Activated B cell treated with CpG ODN at 0.5 μM for 24 hours (primary cell): ENCODE measurements around the gene RBM26. TPM values are rescaled to one million over a fixed set of nuclear protein-coding genes. Genes with fewer than 3 reads are reported as not detected.
A peak's percentile ranks its signal among the peaks of the same experiment; 100 is the strongest.

ENCODE experiments used
- ATAC-seq: fragments of 200-7000 bp; cut with Tn5 transposase; one replicate; pipeline ENCODE4 v1.10.0; 2021; ENCODE audit warnings: low read depth, mild to moderate bottlenecking, moderate library complexity
- CTCF ChIA-PET: fragments of 350-600 bp; sonication (Branson Sonifier 250); formaldehyde crosslinking; loops from one replicate; lab custom pipeline; 2021; ENCODE audit warnings: antibody characterized with exemption; lab: Charles Lee
- POLR2A ChIA-PET: fragments of 350-600 bp; sonication (Branson Sonifier 250); formaldehyde crosslinking; loops from one replicate; lab custom pipeline; 2021; ENCODE audit warnings: antibody characterized with exemption; lab: Charles Lee
- DNase-seq: peaks from one replicate; pipeline ENCODE4 v3.0.0; 2022
- H3K27ac Mint-ChIP-seq: one replicate; pipeline ENCODE4 v1.8.0; 2020; ENCODE audit warnings: mixed read lengths
- H3K27me3 Mint-ChIP-seq: one replicate; pipeline ENCODE4 v1.8.0; 2021; ENCODE audit warnings: mixed read lengths
- H3K36me3 Mint-ChIP-seq: one replicate; pipeline ENCODE4 v1.8.0; 2021; ENCODE audit warnings: low read depth, mixed read lengths
- H3K4me1 Mint-ChIP-seq: one replicate; pipeline ENCODE4 v1.8.0; 2021; ENCODE audit warnings: mixed read lengths
- H3K4me3 Mint-ChIP-seq: one replicate; pipeline ENCODE4 v1.8.0; 2020; ENCODE audit warnings: mild to moderate bottlenecking, mixed read lengths
- H3K9me3 Mint-ChIP-seq: one replicate; pipeline ENCODE4 v1.8.0; 2020; ENCODE audit warnings: mixed read lengths
- intact Hi-C: fragments of 100-400 bp; cut with micrococcal nuclease; formaldehyde crosslinking; loops from one replicate; pipeline ENCODE4 v1.15.1; 2024
- total RNA-seq: library from RNA; stranded (reverse); gene quantifications from 2 replicates; pipeline ENCODE4 v1.2.3, GENCODE V29; 2022
- TF ChIP-seq, protein P1 (sequence below): fragments of 200-600 bp; IDR thresholded peaks from one replicate; pipeline ENCODE4 v1.8.0; 2022; ENCODE audit warnings: antibody characterized with exemption, mild to moderate bottlenecking

The RBM26 gene
- total RNA-seq, 1 donor from 2014 or later, result 92.9 TPM

- ATAC-seq, result no peak
- ChIA-PET POLR2A (interaction anchor here (1.0 to 2.5 kb wide), 7 partner anchors 9 to 76 kb away, joined by 4 to 29 read pairs (median 8); partner anchors contain the start of gene NDFIP2), CTCF (interaction anchor here (0.8 to 2.5 kb wide), 2 partner anchors 11 to 13 kb away, joined by 3 to 7 read pairs; no protein-coding TSS in a partner anchor)
- TF ChIP-seq, protein P1, sequence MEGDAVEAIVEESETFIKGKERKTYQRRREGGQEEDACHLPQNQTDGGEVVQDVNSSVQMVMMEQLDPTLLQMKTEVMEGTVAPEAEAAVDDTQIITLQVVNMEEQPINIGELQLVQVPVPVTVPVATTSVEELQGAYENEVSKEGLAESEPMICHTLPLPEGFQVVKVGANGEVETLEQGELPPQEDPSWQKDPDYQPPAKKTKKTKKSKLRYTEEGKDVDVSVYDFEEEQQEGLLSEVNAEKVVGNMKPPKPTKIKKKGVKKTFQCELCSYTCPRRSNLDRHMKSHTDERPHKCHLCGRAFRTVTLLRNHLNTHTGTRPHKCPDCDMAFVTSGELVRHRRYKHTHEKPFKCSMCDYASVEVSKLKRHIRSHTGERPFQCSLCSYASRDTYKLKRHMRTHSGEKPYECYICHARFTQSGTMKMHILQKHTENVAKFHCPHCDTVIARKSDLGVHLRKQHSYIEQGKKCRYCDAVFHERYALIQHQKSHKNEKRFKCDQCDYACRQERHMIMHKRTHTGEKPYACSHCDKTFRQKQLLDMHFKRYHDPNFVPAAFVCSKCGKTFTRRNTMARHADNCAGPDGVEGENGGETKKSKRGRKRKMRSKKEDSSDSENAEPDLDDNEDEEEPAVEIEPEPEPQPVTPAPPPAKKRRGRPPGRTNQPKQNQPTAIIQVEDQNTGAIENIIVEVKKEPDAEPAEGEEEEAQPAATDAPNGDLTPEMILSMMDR, result no peak
- Mint-ChIP-seq H3K27ac (no peak overlapping the region), H3K27me3 (no peaks in the 10 kb centered on the region), H3K4me3 (no peak overlapping the region), H3K36me3 (peaks cover 21% of the 10 kb centered on the region), H3K4me1 (peaks cover 15% of the 10 kb centered on the region), H3K9me3 (no peaks in the 10 kb centered on the region)
- intact Hi-C loops, result loop anchor here (1.0 to 10.0 kb wide), 5 partner anchors 14 to 1900 kb away; partner anchors contain the start of gene SLAIN1
- no peak for DNase-seq
Observed at GRCh38 chr13:79404985-79405384, 1.1 kb downstream of the RBM26 start.

GRCh38 chr13:79404361-79404760, 1.7 kb downstream of the RBM26 start:
- H3K9me3 Mint-ChIP-seq, result no peaks in the 10 kb centered on the region
- TF ChIP-seq, protein P1, result no peak
- peaks cover 15% of the 10 kb centered on the region for H3K4me1 Mint-ChIP-seq
- intact Hi-C loops, result loop anchor here (2.0 to 10.0 kb wide), 2 partner anchors 14 to 1900 kb away; no protein-coding TSS in a partner anchor
- H3K27ac Mint-ChIP-seq, result no peak overlapping the region
- no peak for DNase-seq
- H3K36me3 Mint-ChIP-seq, result peaks cover 27% of the 10 kb centered on the region
- no peaks in the 10 kb centered on the region for H3K27me3 Mint-ChIP-seq
- H3K4me3 Mint-ChIP-seq, result no peak overlapping the region
- POLR2A ChIA-PET, result interaction anchor here (1.0 to 2.3 kb wide), 2 partner anchors 9 to 20 kb away, joined by 4 to 8 read pairs; no protein-coding TSS in a partner anchor
- CTCF ChIA-PET, result interaction anchor here (0.8 kb wide), 1 partner anchor 10 kb away, joined by 3 read pairs; no protein-coding TSS in a partner anchor
- ATAC-seq, result no peak

GRCh38 chr13:79403113-79403512, 2.9 kb downstream of the RBM26 start:
- Mint-ChIP-seq H3K9me3 (no peaks in the 10 kb centered on the region), H3K27me3 (no peaks in the 10 kb centered on the region), H3K27ac (no peak overlapping the region), H3K4me1 (peaks cover 22% of the 10 kb centered on the region), H3K4me3 (peak overlapping the region; percentile 54), H3K36me3 (peaks cover 38% of the 10 kb centered on the region)
- ChIA-PET POLR2A (no interaction called here), CTCF (interaction anchor here (0.7 to 1.4 kb wide), 3 partner anchors 10 to 21 kb away, joined by 3 to 5 read pairs (median 4); no protein-coding TSS in a partner anchor)
- intact Hi-C loops, result loop anchor here (10.0 kb wide), 1 partner anchor 1898 kb away; no protein-coding TSS in a partner anchor
- ATAC-seq (no peak), DNase-seq (no peak)
- TF ChIP-seq, protein P1, result no peak

DNA sequence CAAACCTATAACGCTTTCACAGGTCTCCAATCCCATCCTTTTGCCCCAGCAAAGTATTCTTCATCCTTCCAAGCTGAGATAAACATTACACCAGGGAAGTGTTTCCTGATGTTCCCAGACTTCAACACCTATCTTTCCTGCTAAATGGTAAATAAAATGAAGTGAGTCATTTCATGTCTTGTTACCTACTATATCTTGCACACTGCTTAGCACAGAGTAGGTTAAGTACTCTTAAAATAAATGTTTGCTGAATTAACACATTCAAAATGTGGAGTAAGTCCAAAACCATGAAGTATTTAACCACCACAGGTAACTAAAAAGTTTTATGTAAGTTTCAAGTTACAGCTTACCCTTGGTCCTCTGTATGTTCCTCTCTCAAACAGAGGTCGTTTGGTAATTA, 3.4 kb downstream of the RBM26 start:
- ChIA-PET CTCF (interaction anchor here (0.7 to 1.4 kb wide), 4 partner anchors 10 to 22 kb away, joined by 3 to 5 read pairs (median 4); no protein-coding TSS in a partner anchor), POLR2A (no interaction called here)
- DNase-seq (no peak), ATAC-seq (no peak)
- Mint-ChIP-seq H3K27me3 (no peaks in the 10 kb centered on the region), H3K36me3 (peaks cover 39% of the 10 kb centered on the region), H3K4me3 (peak overlapping the region; percentile 54), H3K27ac (no peak overlapping the region), H3K9me3 (no peaks in the 10 kb centered on the region), H3K4me1 (peaks cover 21% of the 10 kb centered on the region)
- TF ChIP-seq, protein P1, result no peak
- intact Hi-C loops, result loop anchor here (10.0 kb wide), 1 partner anchor 1898 kb away; no protein-coding TSS in a partner anchor

GRCh38 chr13:79402074-79402635, 3.9 kb downstream of the RBM26 start:
- H3K27me3 Mint-ChIP-seq, result no peaks in the 10 kb centered on the region
- no peaks in the 10 kb centered on the region for H3K9me3 Mint-ChIP-seq
- DNase-seq (no peak), ATAC-seq (no peak)
- CTCF ChIA-PET, result interaction anchor here (1.1 to 1.4 kb wide), 4 partner anchors 9 to 22 kb away, joined by 4 to 5 read pairs (median 4); no protein-coding TSS in a partner anchor
- intact Hi-C loops, result loop anchor here (10.0 kb wide), 1 partner anchor 1897 kb away; no protein-coding TSS in a partner anchor
- peak overlapping the region; percentile 35 for H3K27ac Mint-ChIP-seq
- TF ChIP-seq, protein P1, result no peak
- H3K36me3 Mint-ChIP-seq, result peaks cover 41% of the 10 kb centered on the region
- POLR2A ChIA-PET, result no interaction called here
- H3K4me1 Mint-ChIP-seq, result peaks cover 17% of the 10 kb centered on the region
- peak overlapping the region; percentile 54 for H3K4me3 Mint-ChIP-seq
